Measurements from ENCODE around the gene PTHLH. TPM values are rescaled to one million over a fixed set of nuclear protein-coding genes. Genes with fewer than 3 reads are reported as not detected.

The PTHLH gene
- total and polyA plus RNA-seq, 2 experiments from 2014 or later: not detected

GRCh38 chr12:27927347-27927746 lies 45.2 kb downstream of the PTHLH start:
- ATAC-seq (no peak), DNase-seq (ENCODE audit: low spot score) (no peak)
- H3K36me3 Mint-ChIP-seq (ENCODE audit: low read depth): no peaks in the 10 kb centered on the region
- H3K9me2 ChIP-seq (ENCODE audit: insufficient read depth): peaks cover 3% of the 10 kb centered on the region; the same call in 1 of the 2 replicates
- no peak overlapping the region for H3K27ac ChIP-seq (ENCODE audit: low read depth)
- no peaks in the 10 kb centered on the region for H3F3A ChIP-seq (replicated peaks; ENCODE audit: low read depth)
- no peaks in the 10 kb centered on the region for H3K4me1 Mint-ChIP-seq
- peaks cover 1% of the 10 kb centered on the region for H3K27me3 Mint-ChIP-seq (ENCODE audit: insufficient read depth, low read depth, poor library complexity)
- H3K36me3 ChIP-seq (ENCODE audit: insufficient read depth): no peaks in the 10 kb centered on the region
- TF ChIP-seq ZNF462 (CRISPR knock-in tag; IDR thresholded peaks at IDR 0.05): no peak
- TF ChIP-seq ETS1 (IDR thresholded peaks at IDR 0.05): no peak
- TF ChIP-seq ZNF114 (CRISPR knock-in tag; IDR thresholded peaks at IDR 0.05): no peak
- TF ChIP-seq JUNB (IDR thresholded peaks at IDR 0.05; ENCODE audit: unreplicated experiment): no peak
- no peak for TF ChIP-seq POLR2AphosphoS5 (IDR thresholded peaks at IDR 0.05; ENCODE audit: low read depth)
- TF ChIP-seq STAT1 (IDR thresholded peaks at IDR 0.05; ENCODE audit: unreplicated experiment): no peak
- no peak for TF ChIP-seq ZNF331 (CRISPR knock-in tag; IDR thresholded peaks at IDR 0.05; ENCODE audit: low read depth)
- TF ChIP-seq EZH2phosphoT487 (IDR thresholded peaks at IDR 0.05; ENCODE audit: unreplicated experiment): no peak
- TF ChIP-seq CREB1 (CRISPR knock-in tag; IDR thresholded peaks at IDR 0.05; ENCODE audit: low read depth): no peak
- TF ChIP-seq REST (IDR thresholded peaks at IDR 0.05; ENCODE audit: unreplicated experiment): no peak
- TF ChIP-seq EZH2 (IDR thresholded peaks at IDR 0.05; ENCODE audit: low read depth, unreplicated experiment): no peak
- TF ChIP-seq CTCF (conservative IDR thresholded peaks at IDR 0.05; ENCODE audit: low read depth in 2 of 2): no peak
- no peak for TF ChIP-seq NANOG (IDR thresholded peaks at IDR 0.05; ENCODE audit: borderline replicate concordance)
- no peak overlapping the region for H3K4me3 ChIP-seq
- H3K4me3 Mint-ChIP-seq: no peak overlapping the region
- no peaks in the 10 kb centered on the region for H3K27me3 ChIP-seq (ENCODE audit: insufficient read depth)
- no peaks in the 10 kb centered on the region for H4K20me1 ChIP-seq (replicated peaks; ENCODE audit: insufficient read depth)
- no peaks in the 10 kb centered on the region for H3K9me3 Mint-ChIP-seq
- no peak overlapping the region for H2AFZ ChIP-seq
- H3K27ac Mint-ChIP-seq: no peak overlapping the region
- no peaks in the 10 kb centered on the region for H3K4me1 ChIP-seq (ENCODE audit: insufficient read depth)
- H3K79me2 ChIP-seq (replicated peaks; ENCODE audit: insufficient read depth): no peaks in the 10 kb centered on the region
- no peak overlapping the region for H3K4me2 ChIP-seq

All from GM23338 (cell line).